Activated CD4-positive, CD25-positive, alpha-beta regulatory T cell treated with anti-CD3 and anti-CD28 coated beads, Interleukin-2, amount 50 U/mL, for 16 hours (primary cell): Measurements from ENCODE around the gene OR7A17.

Experiments used
- DNase-seq: peaks from one replicate; pipeline ENCODE4 v3.0.0-alpha.2; 2020; ENCODE audit warnings: low read depth, low spot score

OR7A17 gene

GRCh38 chr19:14886032-14886431 lies at the start of gene OR7A17:
Gene OR7A17, minus strand, starts transcription at chr19:14886132. Its CDS starts 4,777 bp downstream, at chr19:14881355.
- DNase-seq = no peak

GRCh38 chr19:14933506-14933905 lies 47.6 kb upstream of the OR7A17 start:
- no peak for DNase-seq

GRCh38 chr19:14916848-14917247 lies 30.9 kb upstream of the OR7A17 start:
- DNase-seq = no peak

DNA sequence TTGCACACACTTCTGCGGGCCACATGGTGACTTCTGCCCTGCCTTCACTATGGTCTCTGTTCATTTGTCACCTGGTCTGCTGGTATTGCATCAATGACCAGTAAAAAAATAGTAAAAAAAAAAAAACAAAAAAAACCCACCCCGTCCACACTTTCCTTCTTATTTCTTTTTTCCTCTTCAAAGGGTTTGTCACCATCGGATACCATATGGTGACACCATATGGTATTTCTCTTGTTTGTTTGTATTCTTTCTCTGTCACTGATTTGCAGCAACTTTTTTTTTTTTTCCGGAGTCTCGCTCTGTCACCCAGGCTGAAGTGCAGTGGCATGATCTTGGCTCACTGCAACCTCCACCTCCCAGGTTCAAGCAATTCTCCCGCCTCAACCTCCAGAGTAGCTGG lies 29.2 kb upstream of the OR7A17 start:
- no peak for DNase-seq

GRCh38 chr19:14906711-14907110 lies 20.8 kb upstream of the OR7A17 start:
- no peak for DNase-seq

GRCh38 chr19:14901675-14902260 lies 15.8 kb upstream of the OR7A17 start:
- DNase-seq = no peak

GRCh38 chr19:14890643-14891379 lies 4.9 kb upstream of the OR7A17 start:
- DNase-seq = no peak

- DNase-seq = no peak
Observed at GRCh38 chr19:14889994-14890642, 4.2 kb upstream of the OR7A17 start.

DNA sequence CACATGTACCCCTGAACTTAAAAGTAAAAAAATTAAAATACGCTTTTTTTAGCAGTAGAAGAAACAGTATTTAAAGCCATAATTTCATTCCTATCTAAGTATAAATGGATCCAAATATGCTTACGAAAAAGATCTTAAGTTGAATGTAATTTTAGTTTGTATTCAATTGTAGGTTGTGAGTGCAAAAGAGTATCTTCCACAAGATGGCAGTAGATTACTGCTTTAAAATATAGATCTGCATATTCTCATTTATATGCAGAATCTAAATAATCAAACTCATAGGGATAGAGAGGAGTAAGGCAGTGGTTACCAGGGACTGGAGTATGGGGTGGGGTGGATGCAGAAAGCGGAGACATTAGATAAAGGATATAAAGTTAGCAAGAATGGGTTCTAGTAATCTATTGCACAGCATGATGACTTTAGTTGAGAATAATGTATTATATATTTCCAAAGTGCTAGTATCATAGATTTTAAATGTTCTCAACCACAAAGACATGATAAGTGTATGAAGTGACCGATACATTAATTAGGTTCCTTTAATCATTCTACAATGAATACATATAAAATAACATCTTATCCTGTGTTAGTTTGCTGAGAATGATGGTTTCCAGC lies 14.2 kb downstream of the OR7A17 start:
- DNase-seq = no peak

- no peak for DNase-seq
Observed at GRCh38 chr19:14868497-14868896, 17.4 kb downstream of the OR7A17 start.

DNA sequence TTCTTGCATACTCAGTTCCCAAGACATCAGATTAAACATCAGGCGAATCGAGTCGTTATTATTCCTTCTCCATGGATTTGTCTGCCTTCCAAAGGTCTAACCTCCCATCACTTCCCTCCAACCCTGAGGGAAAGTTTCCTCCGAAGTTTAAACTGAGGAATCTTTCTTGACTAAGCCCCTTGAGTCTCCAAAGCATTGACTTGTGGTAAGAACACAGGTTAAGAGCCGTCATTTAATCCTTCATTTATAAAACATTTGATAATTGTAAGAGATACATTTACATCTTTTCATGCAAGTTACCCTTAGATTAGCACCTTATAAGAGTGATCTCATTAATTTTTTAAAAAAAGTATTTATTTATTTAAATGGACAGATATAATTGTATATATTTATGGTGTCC lies 37.1 kb downstream of the OR7A17 start, which contains the start of gene OR7A10:
TSS of gene OR7A10 (minus strand) at position 101 of the 400 bp plus-strand sequence. CDS start 7,045 bp downstream, outside the sequence.
- no peak for DNase-seq

DNA sequence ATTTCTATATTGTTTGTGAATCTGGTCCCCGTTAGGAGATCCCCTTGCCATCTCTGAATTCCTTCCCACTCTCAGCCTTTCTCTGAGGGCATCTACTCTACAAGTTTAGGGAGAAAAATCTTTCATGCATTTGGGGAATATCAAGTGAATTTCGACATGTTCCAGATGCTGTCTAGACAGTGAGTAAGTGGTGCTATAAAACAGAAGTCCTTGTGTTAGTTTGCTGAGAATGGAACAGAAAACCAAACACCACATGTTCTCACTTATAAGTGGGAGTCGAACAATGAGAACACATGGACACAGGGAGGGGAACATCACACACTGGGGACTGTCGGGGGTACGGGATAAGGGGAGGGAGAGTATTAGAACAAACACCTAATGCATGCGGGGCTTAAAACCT lies 42.4 kb downstream of the OR7A17 start:
- no peak for DNase-seq

DNA sequence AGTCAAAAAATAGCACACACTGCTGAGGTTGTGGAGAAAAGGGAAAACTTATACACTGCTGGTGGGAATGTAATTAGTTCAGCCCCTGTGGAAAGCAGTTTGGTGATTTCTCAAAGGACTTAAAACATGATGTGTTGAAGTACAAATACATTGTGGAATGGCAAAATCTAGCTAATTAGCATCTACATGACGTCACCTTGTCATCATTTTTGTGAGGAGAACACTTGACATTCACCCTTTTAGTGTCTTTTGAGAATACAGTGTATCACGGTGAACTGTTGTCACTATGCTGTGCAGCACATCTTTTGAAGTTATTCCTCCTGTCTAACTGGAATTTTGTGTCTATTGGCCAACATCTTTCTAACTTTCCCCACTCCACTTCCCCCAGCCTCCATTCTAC lies 42.8 kb downstream of the OR7A17 start:
- no peak for DNase-seq

- no peak for DNase-seq
Observed at GRCh38 chr19:14840206-14840605, 45.7 kb downstream of the OR7A17 start.

GRCh38 chr19:14837391-14837790 lies 48.5 kb downstream of the OR7A17 start:
- DNase-seq = no peak

GRCh38 chr19:14835011-14835410 lies 50.9 kb downstream of the OR7A17 start, which contains the start of the genes OR7A5 and OR7C1:
Gene OR7A5, minus strand, starts transcription at chr19:14835185. Its CDS starts 6,944 bp downstream, at chr19:14828241.
Gene OR7C1, minus strand, starts transcription at chr19:14835185. Its CDS starts 35,049 bp downstream, at chr19:14800136.
- no peak for DNase-seq

- DNase-seq = no peak
Observed at GRCh38 chr19:14830702-14831101, 55.2 kb downstream of the OR7A17 start.
